IPS-18c (cell line): ENCODE data around the gene CNP.
"Not testable (repeated sequence)": the region's sequence is repeated elsewhere in the genome, so short reads cannot be mapped to it uniquely, and the experiment has no call there.

ENCODE experiments used
- H3K4me3 ChIP-seq: 2 replicates; pipeline ENCODE4 v1.7.0; 2013; ENCODE audit warnings: low read depth, mild to moderate bottlenecking, low read length, moderate library complexity; ENCODE audit not compliant: insufficient read depth
- H3K9me3 ChIP-seq: one replicate; pipeline ENCODE4 v1.6.1; 2013; ENCODE audit warnings: mild to moderate bottlenecking, low read length, moderate library complexity; ENCODE audit not compliant: control insufficient read depth, insufficient read depth

Gene CNP

DNA sequence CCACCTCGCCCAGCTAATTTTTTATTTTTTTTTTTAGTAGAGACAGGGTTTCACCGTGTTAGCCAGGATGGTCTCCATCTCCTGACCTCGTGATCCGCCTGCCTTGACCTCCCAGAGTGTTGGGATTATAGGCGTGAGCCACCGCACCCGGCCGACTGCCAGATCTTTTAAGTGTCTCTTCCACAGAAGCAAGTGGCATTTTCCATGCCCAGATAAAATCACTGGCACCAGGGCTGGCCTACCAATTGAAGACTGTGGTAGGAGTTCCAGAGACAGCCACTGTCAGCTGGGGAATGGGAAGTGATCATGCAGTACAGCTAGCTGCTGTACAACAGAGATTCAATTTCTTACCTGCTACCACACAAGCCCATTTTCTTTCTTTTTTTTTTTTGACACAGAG lies 17.9 kb downstream of the CNP start:
- no peaks in the 10 kb centered on the region for H3K9me3 ChIP-seq
- no peak overlapping the region for H3K4me3 ChIP-seq

DNA sequence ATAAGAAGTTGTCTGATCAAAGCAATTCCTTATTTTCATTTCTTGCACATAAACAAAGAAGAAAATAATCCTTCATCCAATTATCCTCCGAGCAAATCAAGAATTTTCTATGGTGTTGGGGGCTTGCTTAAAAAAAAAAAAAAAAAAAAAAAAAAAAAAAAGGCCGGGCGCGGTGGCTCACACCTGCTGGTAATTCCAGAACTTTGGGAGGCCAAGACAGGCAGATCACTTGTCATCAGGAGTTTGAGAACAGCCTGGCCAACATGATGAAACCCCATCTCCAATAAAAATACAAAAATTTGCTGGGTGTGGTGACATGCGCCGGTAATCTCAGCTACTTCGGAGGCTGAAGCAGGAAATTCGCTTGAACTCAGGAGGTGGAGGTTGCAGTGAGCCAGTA lies 19.3 kb downstream of the CNP start:
- Histone ChIP-seq H3K4me3 (no peak overlapping the region), H3K9me3 (no peaks in the 10 kb centered on the region)

GRCh38 chr17:41986634-41987033 lies 20.0 kb downstream of the CNP start:
- Histone ChIP-seq H3K9me3 (no peaks in the 10 kb centered on the region), H3K4me3 (no peak overlapping the region)

DNA sequence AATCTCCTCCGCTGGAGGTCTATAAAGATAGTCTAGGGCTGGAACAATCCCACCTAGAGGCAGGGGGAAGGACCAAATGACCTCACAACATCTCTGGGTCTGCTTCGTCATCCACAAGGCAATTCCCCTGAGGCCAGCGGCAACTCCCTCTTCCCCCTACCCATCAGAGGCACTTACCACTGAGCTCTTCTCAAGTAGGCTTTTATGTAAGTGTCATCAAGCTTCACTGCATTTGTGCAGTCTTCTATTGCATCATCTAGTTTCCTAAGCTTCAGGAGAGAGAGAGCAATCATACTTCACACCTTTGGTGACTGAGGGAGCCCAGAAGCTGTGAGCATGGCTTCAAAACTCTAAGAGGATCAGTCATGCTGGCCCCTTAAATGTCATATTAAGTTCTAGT lies 21.0 kb downstream of the CNP start:
- H3K4me3 ChIP-seq: no peak overlapping the region

DNA sequence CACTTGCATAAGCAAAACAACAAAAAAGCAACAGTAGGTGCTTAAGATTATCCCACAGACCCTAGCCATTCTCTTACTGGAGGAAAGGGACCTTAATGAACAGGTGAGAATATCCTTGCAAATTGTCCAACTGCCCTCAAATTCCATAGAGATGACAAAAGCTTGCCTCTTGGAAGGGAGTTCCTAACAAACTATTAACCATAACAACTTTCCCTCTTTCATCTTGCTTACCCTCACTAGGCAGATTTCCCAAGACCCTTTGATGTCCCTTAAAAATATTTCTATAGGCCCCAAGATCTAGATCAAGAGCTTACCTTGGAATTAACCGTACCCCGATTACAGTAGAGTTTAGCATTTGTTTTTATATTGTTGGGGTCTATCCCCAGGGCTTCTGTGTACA lies 21.8 kb downstream of the CNP start:
- H3K4me3 ChIP-seq: no peak overlapping the region
- no peaks in the 10 kb centered on the region for H3K9me3 ChIP-seq

More for the DNA sequence above, 21.0 kb downstream of the CNP start:
- no peaks in the 10 kb centered on the region for H3K9me3 ChIP-seq

DNA sequence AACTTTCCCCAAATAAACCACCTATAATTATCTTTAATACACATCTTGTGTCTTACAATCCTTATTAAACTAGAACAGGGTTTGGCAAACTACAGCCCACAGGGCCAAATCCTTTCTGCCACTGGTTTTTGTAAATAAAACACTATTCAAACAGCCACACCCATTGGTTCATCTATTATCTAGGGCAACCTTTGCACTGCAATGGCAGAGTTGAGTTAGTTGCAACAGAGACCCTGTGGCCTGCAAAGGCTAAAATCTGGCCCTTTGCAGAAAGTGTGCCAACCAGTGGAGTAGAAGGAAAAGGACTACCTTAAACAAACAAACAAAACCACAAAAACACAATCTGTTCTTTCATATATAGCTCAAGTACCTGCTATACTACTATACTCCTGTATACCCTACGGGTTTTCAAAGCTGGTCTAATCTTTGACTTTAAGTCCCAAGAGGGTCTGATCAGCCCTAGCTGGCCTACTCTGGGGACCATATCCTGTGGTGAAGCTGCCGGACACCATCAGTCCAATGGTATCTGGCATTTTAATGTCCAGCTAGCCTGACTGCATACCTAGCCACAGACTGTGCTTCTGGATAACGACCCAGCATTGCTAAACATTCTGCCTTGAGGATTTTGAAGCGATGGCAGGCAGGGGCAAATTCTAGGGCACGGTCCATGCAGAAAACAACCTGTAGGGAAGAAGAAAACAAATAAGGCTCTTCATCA lies 23.3 kb downstream of the CNP start:
- Histone ChIP-seq H3K4me3 (no peak overlapping the region), H3K9me3 (no peaks in the 10 kb centered on the region)

DNA sequence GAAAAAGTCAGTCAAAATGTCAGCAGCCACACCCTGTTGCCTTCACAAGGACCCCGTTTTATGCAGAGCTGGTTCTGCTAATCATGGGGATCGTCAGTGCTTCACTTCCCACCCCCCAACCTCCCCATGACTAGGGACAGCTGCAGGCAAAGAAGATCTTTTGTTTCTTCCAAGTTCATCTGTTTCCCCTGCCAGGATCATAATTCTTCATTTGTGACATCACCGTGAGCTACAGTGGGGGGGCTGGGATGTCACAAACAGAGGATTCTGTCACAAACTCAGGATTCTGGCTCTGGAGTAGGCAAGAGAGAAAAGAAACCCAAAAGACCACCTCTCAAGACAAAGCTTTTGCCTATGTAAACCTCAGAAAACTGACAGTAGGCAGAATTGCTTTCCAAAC lies 26.0 kb downstream of the CNP start:
- no peak overlapping the region for H3K4me3 ChIP-seq
- no peaks in the 10 kb centered on the region for H3K9me3 ChIP-seq

DNA sequence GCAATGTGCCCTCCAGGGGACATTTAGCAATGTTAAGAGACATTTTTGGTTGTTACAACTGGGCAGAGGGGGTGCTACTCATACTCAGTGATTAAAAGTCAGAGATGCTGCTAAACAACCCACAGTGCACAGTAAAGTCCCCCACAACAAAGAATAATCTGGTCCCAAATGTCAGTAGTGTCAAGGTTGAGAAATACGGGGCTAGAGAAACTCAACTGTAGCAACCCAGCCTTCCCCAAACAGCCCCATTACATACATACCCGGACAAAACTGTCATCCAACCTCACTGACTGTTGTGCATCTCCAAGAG lies 30.2 kb downstream of the CNP start:
- H3K9me3 ChIP-seq: no peaks in the 10 kb centered on the region
- H3K4me3 ChIP-seq: no peak overlapping the region

GRCh38 chr17:41998497-41998896 lies 31.9 kb downstream of the CNP start:
- H3K9me3 ChIP-seq: no peaks in the 10 kb centered on the region
- no peak overlapping the region for H3K4me3 ChIP-seq

DNA sequence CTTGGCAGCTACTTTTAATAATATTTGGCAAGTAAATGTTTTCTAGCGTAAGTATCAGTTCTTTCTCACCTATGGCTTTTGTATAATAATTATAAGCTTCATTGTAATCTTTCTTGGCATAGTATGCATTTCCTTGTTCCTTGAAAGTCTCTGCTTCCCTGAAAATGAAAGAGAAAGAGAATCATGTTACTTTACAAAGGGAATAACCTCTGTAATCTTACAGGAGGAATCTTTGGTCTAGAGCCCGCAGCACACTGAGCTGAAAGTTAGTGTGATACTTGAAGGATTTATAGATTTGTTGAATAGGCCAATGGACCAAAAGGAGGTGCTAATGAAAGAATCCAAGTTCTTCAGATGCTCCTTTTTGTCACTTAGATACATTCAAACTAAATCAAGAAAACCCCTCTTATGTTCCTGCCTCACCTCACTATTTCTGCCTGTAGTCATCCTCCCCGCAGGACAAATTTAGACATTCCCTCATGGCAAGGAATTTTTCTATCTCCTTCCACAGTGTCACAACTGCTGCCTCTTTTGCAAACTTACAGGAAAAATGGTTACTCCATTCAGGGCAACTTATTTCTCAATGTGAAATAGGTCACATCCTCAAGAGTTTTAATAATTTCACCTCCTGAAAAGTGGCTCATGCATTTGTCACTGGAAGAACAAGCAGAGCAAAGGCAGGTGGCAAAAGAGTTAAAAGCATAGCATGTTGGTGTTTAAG lies 34.0 kb downstream of the CNP start:
- Histone ChIP-seq H3K9me3 (no peaks in the 10 kb centered on the region), H3K4me3 (no peak overlapping the region)

DNA sequence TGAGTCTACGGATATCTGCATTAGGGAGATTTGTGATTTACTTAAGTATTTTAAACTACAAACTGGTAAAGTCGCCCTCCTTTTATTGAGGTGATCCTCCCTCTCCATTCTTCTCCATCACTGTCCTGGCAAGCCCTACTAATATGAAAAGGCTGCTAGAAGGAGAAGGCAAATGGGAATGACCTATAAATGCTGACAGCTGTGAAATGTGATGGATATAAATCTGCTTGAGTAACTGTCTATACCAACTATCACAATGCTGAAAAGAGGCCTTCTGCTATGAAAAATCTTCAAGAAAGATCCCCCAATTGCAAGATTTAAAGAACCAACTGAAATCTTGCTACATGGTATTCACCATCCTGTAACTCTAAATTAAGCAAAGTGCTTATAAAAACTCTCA lies 35.1 kb downstream of the CNP start:
- no peak overlapping the region for H3K4me3 ChIP-seq
- no peaks in the 10 kb centered on the region for H3K9me3 ChIP-seq

DNA sequence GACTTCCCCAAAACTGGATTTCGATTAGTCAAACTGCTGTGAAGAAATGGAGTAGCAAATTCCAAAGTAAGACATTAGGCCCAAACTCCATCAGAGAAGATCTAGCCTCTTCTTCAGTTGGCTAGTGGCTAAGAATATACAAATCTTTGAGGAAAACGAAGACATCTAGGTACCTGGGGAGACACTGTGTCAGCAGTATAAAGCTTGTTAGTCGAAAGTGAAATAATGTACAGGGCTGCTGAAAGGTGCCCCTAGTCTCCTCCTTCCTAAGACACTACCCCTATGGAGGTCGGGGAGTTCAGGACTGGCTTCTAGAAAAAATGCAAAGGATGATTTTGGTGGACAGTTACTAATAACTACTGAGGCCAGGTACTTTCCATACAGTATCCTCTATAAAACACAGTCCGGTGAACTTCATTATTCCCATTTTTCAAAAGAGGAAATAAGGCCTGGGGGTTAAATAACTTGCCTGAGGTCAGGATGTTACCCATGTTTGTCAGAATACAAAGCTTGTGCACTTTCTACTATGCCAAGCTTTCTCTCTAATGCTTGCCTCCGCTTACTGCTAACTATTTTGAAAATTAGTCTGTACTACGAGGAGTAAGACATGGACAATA lies 35.7 kb downstream of the CNP start:
- no peak overlapping the region for H3K4me3 ChIP-seq
- H3K9me3 ChIP-seq: no peaks in the 10 kb centered on the region

- H3K4me3 ChIP-seq: no peak overlapping the region
These were observed 36.3 kb downstream of the CNP start for GRCh38 chr17:42002792-42003301.

DNA sequence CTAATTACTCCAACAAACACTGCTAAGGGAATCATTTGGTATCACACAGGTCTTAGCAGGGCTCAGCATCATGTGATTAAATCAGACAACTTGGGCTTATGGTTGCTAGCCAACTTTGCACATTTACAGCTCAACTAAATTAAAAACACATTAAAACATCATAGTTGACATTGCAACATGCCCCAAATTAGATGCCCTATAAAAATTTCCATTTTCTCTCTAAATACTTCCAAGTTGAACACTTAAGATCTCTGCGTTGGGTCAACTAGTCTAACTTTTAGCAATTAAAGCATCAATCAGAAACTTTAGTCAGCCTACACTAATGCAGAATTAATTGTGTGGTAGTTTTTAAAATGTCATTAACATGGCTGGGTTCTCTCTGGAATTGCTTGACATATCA lies 38.6 kb downstream of the CNP start:
- H3K4me3 ChIP-seq: no peak overlapping the region
- H3K9me3 ChIP-seq: no peaks in the 10 kb centered on the region

More at GRCh38 chr17:42002792-42003301, 36.3 kb downstream of the CNP start:
- H3K9me3 ChIP-seq: no peaks in the 10 kb centered on the region

GRCh38 chr17:42009170-42009569 lies 42.6 kb downstream of the CNP start:
- H3K9me3 ChIP-seq: no peaks in the 10 kb centered on the region
- H3K4me3 ChIP-seq: no peak overlapping the region

DNA sequence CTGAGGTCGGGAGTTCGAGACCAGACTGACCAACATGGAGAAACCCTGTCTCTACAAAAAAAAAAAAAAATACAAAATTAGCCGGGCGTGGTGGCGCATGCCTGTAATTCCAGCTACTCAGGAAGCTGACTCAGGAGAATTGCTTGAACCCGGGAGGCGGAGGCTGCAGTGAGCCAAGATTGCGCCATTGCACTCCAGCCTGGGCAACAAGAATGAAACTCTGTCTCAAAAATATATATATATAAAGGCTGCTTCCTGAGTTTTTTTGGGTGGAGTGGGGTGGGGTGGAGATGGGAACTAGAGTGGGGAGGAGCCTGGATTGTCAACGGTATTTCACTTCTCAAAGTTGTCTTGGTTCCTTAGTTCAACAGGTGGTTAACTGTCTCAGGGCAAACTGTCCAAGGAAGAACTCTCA lies 43.7 kb downstream of the CNP start:
- H3K4me3 ChIP-seq, H3K9me3 ChIP-seq: not testable (repeated sequence)

DNA sequence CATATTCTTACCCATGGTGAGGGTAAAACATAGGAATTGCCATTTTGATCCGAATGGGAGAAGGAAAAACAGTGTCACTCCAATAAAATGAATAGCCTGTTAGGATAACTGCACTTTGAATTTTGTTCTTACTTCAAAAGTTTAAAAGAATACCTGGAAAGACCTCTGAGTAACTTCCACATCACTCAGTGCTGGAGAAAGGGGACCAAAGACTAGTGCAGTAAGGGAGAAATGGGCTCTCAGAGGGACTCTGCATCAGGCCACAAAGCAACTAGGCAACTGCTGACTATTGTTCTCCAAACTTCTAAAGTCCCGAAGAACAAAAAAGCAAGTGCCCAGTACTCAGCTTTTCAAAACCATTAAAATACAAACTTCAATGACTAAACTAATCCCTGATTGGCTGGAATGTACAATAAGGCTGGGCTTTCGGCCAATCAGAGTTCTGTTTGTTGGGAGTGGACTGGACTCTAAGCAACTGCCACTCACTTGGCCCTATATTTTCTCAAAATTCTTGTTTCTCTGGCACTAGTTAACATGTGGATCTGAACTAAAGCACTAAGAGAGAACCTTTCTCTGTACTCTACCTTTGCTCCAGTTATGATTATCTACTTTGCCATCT lies 44.4 kb downstream of the CNP start:
- no peaks in the 10 kb centered on the region for H3K9me3 ChIP-seq

GRCh38 chr17:42012363-42012762 lies 45.8 kb downstream of the CNP start:
- H3K9me3 ChIP-seq, H3K4me3 ChIP-seq: not testable (repeated sequence)

More for the DNA sequence above, 44.4 kb downstream of the CNP start:
- H3K4me3 ChIP-seq: no peak overlapping the region
